HG02798 (cell line): Measurements from ENCODE around the gene GBF1.
"Not testable (repeated sequence)": the region's sequence is repeated elsewhere in the genome, so short reads cannot be mapped to it uniquely, and the experiment has no call there.

ENCODE experiments used
- ATAC-seq: cut with Tn5 transposase; IDR thresholded peaks from one replicate; pipeline ENCODE4 v1.9.1; 2021; ENCODE audit warnings: mild to moderate bottlenecking; ENCODE audit not compliant: unreplicated experiment, poor library complexity

GBF1 gene

DNA sequence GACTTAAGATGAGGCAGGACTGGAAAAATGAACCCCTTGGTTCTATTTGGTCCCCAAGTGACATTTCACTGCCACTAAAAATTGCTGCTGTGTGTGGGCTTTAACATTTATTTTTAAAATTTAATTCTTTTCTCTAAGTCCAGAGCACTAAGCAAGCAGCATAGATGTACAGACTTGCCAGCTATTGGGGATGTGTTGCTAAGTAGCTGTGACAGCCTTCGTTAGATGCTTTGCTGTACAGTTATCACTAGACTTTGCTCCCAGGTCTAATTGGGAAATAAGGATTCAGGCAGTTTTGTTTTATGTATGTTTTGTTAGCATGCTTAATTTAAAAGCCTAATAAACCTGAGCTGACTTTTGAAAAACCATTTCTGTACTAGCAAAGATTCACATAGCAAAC lies 51.8 kb downstream of the GBF1 start:
- no peak for ATAC-seq

DNA sequence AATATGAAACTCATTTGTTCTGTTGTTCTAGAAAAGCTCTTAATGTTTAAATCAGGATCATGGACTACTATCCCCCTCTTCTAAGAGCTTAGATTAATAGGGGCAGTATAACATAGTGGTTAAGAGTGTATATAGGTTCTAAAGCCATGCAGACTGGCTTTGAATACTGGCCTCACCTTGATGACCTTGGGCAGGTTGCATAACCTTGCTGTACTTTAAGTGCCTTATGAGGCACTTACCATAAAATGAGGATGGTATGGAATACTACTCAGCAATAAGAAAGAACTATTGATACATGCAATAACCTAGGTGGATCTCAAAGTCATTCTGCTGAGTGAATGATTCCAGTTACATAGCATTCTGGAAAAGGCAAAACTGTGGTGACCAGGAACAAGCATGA lies 53.6 kb downstream of the GBF1 start:
- no peak for ATAC-seq

DNA sequence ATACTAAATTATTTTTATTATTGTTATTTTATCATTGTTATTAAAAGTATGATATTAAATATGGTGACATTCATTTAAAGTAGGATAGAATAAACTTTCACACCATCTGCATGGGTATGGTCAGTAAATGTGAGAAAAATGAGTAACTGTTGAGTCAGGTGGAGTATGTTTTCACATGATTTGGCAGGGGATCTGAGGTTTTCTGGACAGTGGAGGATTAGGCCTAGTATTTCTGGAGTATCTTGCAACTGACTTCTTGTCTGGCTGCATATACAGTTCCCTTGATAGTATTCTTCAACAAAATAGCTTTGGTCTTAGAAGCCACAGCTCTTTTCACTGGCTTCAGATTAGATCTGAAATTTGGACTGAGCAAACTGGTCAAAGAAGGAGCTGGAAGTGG lies 54.5 kb downstream of the GBF1 start:
- no peak for ATAC-seq

DNA sequence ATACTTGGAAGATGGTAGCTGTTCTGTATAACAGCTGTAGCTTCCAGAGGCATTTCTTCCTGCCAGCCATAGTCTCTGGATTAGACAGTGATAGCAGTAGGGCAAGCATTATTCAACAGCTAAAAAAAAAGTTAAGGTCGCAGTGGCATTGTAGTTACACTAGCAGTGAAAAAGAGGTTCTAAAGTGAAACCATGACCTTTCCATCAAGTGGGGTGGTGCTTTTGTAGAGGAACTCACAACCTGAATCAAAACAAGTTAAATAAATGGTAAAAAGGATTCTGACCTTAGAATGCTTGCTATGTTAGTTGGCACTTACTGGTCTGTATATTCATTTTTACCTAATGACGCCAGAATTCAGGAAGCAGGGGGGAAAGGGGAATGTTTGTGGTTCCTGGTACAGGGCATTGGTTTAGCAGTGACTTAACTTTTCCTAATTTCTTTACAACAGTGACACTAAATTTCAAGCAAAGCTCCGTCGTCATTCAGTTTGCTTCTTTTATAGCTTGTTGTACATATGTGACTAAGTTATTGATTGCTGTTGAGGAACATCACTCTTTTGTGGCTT lies 55.0 kb downstream of the GBF1 start:
- no peak for ATAC-seq

DNA sequence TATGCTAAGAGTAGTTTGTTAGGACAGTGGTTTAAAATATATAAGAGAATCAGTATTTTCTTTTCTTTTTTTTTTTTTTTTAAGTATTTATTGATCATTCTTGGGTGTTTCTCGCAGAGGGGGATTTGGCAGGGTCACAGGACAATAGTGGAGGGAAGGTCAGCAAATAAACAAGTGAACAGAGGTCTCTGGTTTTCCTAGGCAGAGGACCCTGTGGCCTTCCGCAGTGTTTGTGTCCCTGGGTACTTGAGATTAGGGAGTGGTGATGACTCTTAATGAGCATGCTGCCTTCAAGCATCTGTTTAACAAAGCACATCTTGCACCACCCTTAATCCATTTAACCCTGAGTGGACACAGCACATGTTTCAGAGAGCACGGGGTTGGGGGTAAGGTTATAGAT lies 55.6 kb downstream of the GBF1 start:
- ATAC-seq: not testable (repeated sequence)

DNA sequence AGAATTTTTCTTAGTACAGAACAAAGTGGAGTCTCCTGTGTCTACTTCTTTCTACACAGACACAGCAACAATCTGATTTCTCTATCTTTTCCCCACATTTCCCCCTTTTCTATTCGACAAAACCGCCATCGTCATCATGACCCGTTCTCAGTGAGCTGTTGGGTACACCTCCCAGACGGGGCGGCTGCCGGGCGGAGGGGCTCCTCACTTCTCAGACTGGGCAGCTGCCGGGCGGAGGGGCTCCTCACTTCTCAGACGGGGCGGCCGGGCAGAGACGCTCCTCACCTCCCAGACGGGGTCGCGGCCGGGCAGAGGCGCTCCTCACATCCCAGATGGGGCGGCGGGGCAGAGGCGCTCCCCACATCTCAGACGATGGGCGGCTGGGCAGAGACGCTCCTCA lies 56.0 kb downstream of the GBF1 start:
- ATAC-seq: not testable (repeated sequence)

DNA sequence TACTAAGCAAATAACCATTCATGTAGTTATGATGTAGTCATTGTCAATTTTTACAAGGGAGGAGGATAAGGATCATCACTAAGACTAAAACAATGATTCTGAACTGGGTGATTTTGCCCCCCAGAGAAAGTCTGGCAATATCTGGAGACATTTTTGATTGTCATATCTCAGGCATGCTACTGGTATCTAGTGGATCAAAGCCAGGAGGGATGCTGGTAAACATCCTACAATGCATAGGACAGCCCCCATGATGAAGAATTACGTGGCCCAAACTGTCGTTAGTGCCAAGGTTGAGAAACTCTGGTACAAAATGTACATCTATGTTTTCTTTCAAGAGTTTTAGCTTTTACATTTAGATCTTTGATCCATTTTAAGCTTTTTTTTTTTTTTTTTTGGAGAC lies 57.3 kb downstream of the GBF1 start:
- ATAC-seq: no peak

DNA sequence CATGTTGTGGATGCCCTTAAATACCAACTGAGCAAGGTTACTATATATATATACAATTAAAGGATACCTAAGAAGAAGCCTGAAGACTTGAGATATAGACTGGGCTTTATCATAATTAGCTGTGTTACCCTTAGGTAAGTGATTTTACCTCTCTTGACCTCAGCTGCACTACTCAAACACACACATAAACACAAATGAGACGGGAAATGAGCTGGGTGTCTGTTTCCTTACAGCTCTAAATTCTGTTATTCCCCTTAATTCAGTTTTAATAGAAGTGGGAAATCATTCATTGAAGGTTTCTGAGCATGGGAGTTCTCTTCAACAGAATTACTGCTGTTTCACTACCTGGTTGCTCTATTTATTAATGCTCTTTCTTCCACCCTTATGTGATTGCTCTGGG lies 60.7 kb downstream of the GBF1 start:
- no peak for ATAC-seq

DNA sequence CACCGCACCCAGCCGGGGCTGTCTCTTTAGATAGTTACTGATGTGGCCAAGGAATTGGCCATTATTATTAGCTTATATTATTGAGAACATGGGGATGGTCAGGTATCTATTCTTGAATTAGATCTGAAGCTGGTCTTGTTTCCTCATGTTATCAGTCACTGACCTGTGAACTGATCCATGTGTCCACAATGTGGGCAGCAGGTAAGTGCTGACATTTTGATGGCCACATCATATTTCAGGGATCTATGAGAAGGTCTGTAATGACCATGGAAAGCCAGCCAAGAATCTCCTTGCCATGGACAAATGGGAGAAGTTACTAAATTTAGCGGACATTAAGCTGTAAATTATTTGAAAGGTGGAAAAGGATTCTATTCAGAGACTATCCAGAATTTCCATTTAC lies 61.4 kb downstream of the GBF1 start:
- ATAC-seq: no peak

DNA sequence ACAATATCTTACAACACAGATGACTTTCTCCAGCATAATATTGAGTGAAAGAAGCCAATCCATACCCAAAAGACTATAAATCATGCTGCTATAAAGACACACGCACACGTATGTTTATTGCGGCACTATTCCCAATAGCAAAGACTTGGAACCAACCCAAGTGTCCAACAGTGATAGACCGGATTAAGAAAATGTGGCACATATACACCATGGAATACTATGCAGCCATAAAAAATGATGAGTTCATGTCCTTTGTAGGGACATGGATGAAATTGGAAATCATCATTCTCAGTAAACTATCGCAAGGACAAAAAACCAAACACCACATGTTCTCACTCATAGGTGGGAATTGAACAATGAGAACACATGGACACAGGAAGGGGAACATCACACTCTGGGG lies 63.0 kb downstream of the GBF1 start:
- ATAC-seq: not testable (repeated sequence)

DNA sequence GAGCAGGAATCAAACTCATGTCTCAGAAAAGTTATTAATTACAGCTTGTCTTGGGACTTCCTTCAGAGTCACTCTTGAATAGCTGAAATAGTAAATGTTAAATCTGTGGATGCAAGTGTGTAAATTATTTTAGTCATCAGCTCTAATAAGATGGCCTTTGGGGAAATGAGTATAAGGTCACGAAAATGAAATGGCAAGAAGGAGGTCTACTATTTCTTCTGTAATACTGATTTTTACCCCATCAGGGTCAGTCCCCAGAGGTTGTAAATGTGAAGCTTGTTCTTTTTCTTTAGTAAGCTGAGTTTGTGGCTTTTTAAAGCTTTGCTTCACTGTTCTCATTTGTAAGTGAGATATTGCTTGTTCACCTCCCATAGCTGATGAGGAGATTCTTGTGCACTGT lies 63.9 kb downstream of the GBF1 start:
- ATAC-seq: no peak

DNA sequence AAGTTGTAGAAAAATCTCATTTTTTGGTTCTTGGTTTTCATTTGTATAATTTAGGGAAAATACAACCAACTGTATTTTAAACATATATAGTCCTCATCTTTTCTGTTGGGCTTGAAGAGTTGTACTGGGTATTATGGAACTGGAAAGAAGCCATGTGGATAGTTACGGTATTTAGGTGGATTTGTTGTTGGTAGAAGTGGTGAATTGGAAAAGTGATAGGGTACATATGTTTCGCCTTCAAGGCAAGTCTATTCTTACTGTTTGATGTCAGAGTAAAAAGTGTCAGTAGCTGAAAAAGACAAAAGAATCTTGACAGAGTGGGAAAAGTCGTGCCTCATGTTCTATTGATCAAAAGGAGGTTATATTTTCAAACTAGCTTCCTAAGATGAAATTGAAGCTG lies 64.6 kb downstream of the GBF1 start:
- ATAC-seq: no peak

DNA sequence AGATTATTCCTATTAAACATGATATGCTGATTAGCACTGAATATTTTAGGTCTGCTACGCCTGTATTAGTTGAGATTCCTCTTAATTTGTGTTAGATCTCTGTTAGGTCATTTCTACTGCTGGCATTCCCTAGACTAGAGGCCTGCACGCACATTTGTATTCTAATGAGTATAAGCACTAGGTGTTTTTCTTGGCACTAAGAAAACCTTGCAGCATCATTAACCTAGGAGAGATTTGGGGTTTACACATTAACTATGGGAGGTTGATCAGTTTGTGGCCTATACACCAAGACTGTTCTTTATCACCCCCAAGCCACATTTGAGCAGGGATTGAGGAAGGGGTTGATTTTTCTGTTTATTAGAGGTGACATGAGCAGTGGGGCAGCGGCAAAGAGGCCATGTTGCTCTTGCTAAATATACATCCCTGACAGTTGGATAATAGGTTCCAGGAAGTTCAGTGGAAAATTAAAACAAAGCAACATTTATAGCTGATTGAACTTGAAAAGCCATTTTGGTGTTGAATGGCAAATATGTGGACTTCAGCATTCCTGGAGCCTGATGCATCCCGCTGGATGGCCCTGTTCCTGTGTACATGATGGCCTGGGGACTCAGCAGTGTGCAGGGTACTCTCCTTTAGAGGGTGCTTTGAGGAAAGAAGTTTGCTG lies 65.2 kb downstream of the GBF1 start:
- ATAC-seq: no peak

DNA sequence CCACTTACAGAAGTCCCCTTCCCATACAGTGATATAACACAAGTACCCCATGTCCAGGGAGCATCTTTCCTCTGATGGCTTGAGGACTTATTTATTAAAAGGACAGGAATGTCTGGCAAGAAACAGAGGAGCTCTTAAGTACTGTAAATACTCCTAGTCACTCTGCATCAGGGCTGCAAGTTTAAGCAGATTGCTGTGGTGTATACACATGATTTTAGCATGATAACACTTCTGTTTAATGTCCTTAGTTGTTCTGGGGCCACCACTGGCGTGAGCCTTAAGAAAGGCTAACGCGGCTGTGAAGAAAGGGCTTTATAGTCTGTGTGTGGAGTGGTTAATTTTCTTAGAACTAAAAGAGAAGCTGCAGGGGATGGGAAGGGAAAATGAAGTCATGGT lies 65.7 kb downstream of the GBF1 start:
- ATAC-seq: no peak

DNA sequence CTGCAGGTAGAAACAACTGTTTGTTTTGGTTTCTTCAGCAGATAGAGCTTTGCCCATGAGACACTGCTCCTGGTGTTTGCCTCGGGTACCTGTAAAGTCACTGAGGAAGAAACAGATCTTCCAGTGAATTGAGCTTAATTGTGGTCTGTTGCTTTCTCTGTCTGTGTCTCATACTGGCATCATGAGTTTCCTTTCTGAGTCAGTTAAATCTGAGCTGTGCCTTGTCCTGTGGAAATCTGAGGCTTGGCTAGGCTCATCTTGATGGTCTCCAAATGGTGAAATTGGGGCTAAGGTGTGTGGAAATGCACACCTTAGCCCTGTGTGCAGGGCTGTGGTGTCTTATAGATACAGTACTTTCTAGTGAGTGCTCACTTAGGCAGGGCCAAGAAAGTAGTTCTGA lies 67.4 kb downstream of the GBF1 start:
- ATAC-seq: no peak

DNA sequence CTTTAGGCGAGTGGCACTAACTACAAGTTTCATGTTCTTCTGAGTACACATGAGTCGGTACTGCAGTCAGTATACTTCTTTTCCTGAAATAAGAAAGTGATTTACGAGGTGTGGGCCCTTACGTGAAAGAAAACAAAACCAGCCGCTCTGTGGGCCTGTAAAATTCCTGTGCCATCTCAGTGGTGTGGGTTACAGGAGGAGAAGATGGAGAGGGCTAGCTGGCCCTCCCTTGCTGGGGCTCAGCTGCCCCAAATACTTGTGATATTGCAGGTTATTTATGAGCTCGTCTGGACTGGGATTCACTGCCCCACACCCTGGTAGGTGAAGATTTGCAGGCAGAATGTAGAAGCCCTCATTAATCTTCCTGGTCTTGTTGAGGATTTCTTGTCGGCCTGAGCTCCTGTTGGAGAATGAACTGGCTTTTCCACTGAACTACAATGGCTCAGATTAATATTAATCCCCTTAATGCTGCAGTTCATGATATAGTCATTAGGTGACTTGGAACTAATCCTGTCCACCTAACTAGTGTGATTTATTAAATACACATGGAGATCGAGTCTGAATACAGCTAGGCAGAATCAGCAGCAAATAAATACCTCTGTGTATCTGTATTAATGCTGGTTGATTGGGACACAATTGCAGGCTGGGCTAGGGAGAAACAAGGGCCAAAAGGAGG lies 68.0 kb downstream of the GBF1 start:
- no peak for ATAC-seq

DNA sequence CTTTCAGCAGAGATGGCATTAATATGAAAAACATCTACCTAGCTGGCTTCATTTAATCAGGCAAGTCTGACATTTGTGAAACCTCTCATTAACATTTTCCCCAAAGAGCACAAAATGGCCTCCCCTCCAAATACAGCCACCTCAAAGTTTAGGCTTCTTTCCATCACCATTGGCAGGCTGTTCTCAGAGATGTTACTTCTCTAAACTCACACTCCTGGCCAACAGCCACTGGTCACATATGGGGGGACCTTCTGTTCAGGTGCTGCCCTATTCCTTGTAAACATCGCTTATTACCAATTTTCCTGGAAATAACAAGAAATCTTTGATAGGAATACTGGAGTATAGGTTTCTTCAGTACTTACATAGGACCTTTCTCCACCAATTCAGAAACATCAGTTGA lies 69.5 kb downstream of the GBF1 start:
- ATAC-seq: no peak

DNA sequence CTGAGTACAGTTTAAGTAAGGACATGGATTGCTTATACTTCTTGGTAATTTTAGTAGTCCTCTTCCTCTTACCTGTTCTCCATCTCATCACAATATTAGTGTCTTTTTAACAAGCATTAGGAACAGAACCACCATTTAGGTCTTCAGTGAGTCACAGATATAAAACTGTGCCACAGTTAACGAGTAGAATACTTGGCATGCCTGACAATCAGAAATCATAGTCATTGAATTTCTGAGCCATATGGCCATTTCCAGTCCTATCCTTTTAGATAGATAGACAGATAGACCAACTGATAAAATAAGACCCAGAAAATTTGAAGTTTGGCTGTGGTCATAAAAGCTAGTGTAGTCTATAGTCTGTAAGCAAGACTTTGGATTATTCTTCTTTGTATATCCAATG lies 71.1 kb downstream of the GBF1 start:
- no peak for ATAC-seq

DNA sequence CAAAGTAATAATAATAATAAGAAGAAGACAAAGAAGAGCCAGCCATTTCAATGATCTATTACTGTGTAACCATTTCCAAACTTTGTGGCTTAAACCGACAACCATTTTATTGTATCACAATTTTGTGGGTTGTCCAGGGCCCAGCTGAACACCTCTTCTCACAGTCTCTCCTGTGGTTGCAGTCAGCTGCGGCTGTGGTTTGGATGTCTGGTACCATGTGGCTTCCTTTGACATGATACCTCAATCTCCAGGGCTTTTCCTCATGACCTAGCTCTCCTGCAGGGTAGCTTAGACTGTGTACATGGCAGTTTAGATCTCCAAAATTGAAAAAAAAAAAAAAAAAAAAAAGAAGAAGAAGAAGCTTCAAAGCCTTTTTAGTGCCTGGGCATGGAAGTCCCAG lies 77.6 kb downstream of the GBF1 start:
- no peak for ATAC-seq

DNA sequence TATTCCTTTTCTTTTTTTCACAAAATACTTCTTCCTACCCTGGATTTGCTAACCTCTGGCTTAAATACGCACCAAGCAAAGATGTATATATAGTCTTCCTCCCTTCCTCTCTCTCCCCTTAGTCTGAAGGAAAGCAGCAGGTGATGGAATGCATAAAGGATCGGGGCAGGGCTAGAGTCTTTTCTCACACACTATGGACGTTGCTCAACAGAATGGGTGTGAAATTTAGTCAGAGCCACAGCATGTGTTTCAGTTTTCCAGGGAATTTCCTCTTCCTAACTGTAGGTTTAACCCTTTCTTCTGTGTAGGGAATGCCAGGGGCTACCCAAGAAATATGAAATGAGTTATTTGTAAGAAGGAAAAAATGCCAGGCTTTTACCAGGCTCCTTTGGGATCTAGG lies 78.7 kb downstream of the GBF1 start:
- no peak for ATAC-seq

DNA sequence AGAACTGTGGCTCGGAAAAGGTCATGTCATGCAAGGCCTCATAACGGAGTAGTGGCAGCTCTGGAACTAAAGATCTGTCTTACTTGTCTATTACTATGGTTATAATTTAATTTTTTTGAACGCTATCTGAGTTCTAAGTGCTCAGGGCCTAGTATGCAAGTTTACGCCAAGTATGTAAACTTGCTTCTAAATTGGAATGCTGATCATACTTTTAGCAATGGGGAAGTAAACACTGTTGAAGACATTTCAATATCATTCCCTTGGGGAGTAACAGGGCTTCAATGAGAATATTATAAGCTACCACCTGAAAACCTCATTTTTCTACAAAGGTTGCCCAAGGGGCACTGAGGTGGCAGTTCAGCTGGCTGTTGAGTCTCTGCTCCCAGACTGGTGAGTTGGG lies 80.7 kb downstream of the GBF1 start:
- no peak for ATAC-seq

DNA sequence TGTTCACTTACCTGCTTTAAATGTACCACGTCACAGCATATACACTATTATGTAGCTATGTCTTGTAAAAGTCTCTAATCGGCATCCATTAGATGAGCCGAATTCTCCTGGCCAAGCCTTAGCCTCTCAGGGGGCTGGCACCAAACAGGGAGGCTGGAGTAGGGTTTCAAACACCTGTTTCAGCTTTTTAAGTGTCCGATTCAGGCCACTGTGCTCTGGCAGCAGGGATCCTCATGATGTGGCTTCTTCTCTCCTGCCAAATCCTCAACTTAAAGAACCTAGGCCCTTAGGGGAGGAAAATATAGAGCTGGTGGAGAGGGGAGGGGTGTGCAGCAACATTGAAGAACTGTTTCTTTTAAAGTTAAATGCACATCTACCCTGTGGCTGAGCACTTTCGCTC lies 81.7 kb downstream of the GBF1 start:
- no peak for ATAC-seq
